HepG2 (cell line): ENCODE results near the gene RASSF7. TPM values are rescaled to one million over a fixed set of nuclear protein-coding genes. Genes with fewer than 3 reads are reported as not detected.

Experiments
- ATAC-seq: fragments of 200-7000 bp; cut with Tn5 transposase; 3 replicates; pipeline ENCODE4 v1.9.1; 2020; ENCODE audit warnings: mild to moderate bottlenecking, moderate library complexity
- BruUV-seq: library from RNA; stranded (reverse); fragments of 400-500 nt; replicated peaks from 2 replicates; lab custom pipeline; 2021; lab: Mats Ljungman, UMichigan
- CTCF ChIA-PET: fragments of 300-600 bp; formaldehyde crosslinking; extraction: SDS; loops from one replicate; lab custom pipeline; 2021; ENCODE audit warnings: low total read pairs, inconsistent platforms, low intra/inter-chr PET ratio; lab: Yijun Ruan, JAX
- POLR2A ChIA-PET: fragments of 350-600 bp; sonication (Branson Sonifier 250); formaldehyde crosslinking; loops from one replicate; lab custom pipeline; 2020; ENCODE audit warnings: antibody characterized with exemption, inconsistent platforms; lab: Yijun Ruan, JAX
- DNase-seq: peaks from one replicate; pipeline ENCODE4 v3.0.0-alpha.2; 2015; ENCODE audit warnings: low spot score
- FAIRE-seq: peaks from 3 replicates; lab custom pipeline; 2011; peaks lifted over from hg19 to GRCh38; lab: Jason Lieb, UNC
- H2AFZ ChIP-seq: one replicate; pipeline ENCODE4 v1.6.1; 2011; ENCODE audit warnings: low read length, inconsistent platforms
- H3K27ac ChIP-seq: fragments of 300-600 bp; 3 replicates; pipeline ENCODE4 v1.8.0; 2011; ENCODE audit warnings: mixed run types, mild to moderate bottlenecking, mixed read lengths, low read length, inconsistent platforms; ENCODE audit not compliant: insufficient read depth; ENCODE audit errors: extremely low read length
- H3K27me3 ChIP-seq, 2 experiments: fragments of 200-600 bp in 1 of 2; 2 replicates in 1 of 2; 3 replicates in 1 of 2; pipeline versions ENCODE4 v1.6.0 to v1.8.0; 2011; ENCODE audit warnings: low read length in 2 of 2, mild to moderate bottlenecking in 2 of 2, moderate library complexity in 2 of 2, inconsistent platforms in 1 of 2; ENCODE audit not compliant: insufficient read depth in 2 of 2, control insufficient read depth in 1 of 2
- H3K36me3 ChIP-seq, 2 experiments: fragments of 200-600 bp in 1 of 2; replicated peaks in 1 of 2; 2 replicates in 1 of 2; 3 replicates in 1 of 2; pipeline versions ENCODE4 v1.5.1 to v1.8.0; 2011; ENCODE audit warnings: low read length in 2 of 2, inconsistent platforms in 1 of 2; ENCODE audit not compliant: insufficient read depth in 2 of 2, control insufficient read depth in 1 of 2
- H3K4me1 ChIP-seq: 2 replicates; pipeline ENCODE4 v1.5.1; 2012; ENCODE audit warnings: low read length, inconsistent platforms; ENCODE audit not compliant: insufficient read depth
- H3K4me2 ChIP-seq: 2 replicates; pipeline ENCODE4 v1.6.0; 2011; ENCODE audit warnings: low read depth, low read length, inconsistent platforms
- H3K4me3 ChIP-seq, 3 experiments: fragments of 200-600 bp in 1 of 3; sonication (generic), shearing (Covaris generic) in 1 of 3; replicated peaks in 1 of 3; 2 replicates each; pipeline ENCODE4 v1.5.1; 2011 to 2016; ENCODE audit warnings: low read length in 3 of 3, inconsistent platforms in 2 of 3, low read depth in 2 of 3, mild to moderate bottlenecking in 2 of 3, control low read depth in 1 of 3, mixed read lengths in 1 of 3; ENCODE audit not compliant: insufficient read depth in 1 of 3
- H3K79me2 ChIP-seq: one replicate; pipeline ENCODE4 v1.6.1; 2011; ENCODE audit warnings: low read length, inconsistent platforms; ENCODE audit not compliant: insufficient read depth
- H3K9ac ChIP-seq: 2 replicates; pipeline ENCODE4 v1.6.0; 2011; ENCODE audit warnings: mild to moderate bottlenecking, low read depth, low read length, inconsistent platforms; ENCODE audit not compliant: insufficient read depth
- H3K9me3 ChIP-seq: 2 replicates; pipeline ENCODE4 v1.5.1; 2012; ENCODE audit warnings: mild to moderate bottlenecking, low read length
- H4K20me1 ChIP-seq: 2 replicates; pipeline ENCODE4 v1.6.0; 2011; ENCODE audit warnings: inconsistent platforms, mild to moderate bottlenecking, low read length, moderate library complexity; ENCODE audit not compliant: insufficient read depth
- AGO2 ChIP-seq: fragments of 200-400 bp; formaldehyde crosslinking; optimal IDR thresholded peaks from 2 replicates; pipeline ENCODE3; 2017; ENCODE audit warnings: mild to moderate bottlenecking, low read depth, low read length, moderate library complexity
- POLR2AphosphoS5 ChIP-seq: IDR thresholded peaks from 2 replicates; pipeline ENCODE4 v1.6.1; 2012; ENCODE audit warnings: low read depth, low read length
- RBM22 ChIP-seq: fragments of 200-400 bp; formaldehyde crosslinking; optimal IDR thresholded peaks from 2 replicates; pipeline ENCODE3; 2017; ENCODE audit warnings: mild to moderate bottlenecking, low read length, moderate library complexity
- TMF1 ChIP-seq: sonication (generic); formaldehyde crosslinking; IDR thresholded peaks from 2 replicates; pipeline ENCODE4 v1.8.1; 2022; ENCODE audit warnings: low read depth, missing genetic modification reagents
- WGBS: methylation state at CpG from one replicate; pipeline ENCODE4 v1.1.6; 2017; ENCODE audit warnings: low lambda C conversion rate; 5-methylcytosine and 5-hydroxymethylcytosine counted together
- in situ Hi-C: cut with HindIII; loops from 2 replicates; pipeline ENCODE4 v1.10.0; 2017; ENCODE audit warnings: low pct_unique_long_range_greater_than_20kb; ENCODE audit not compliant: extremely low pct_ligation_motif_present
- intact Hi-C: fragments of 100-400 bp; cut with micrococcal nuclease; formaldehyde crosslinking; loops from one replicate; pipeline ENCODE4 v1.10.0; 2022; ENCODE audit not compliant: unreplicated experiment
- polyA plus RNA-seq, 8 experiments: library from polyadenylated mRNA; depleted of rRNA in 3 of 8; stranded (reverse) in 7 of 8; unstranded in 1 of 8; fragments of >200 nt; fragmentation: Illumina TruSeq in 4 of 8; extraction: Trizol in 4 of 8; gene quantifications; 2 replicates each; pipeline versions ENCODE4 v1.2.1 to v1.2.3, GENCODE V29; 2011 to 2016; ENCODE audit warnings: low read depth in 4 of 8, missing spikeins in 1 of 8, mixed read lengths in 1 of 8; ENCODE audit not compliant: insufficient read depth in 1 of 8
- total RNA-seq, 5 experiments: library from RNA; depleted of rRNA; stranded (reverse); fragments of >200 nt; fragmentation: Illumina TruSeq; extraction: Trizol; gene quantifications; 2 replicates each; pipeline ENCODE4 v1.2.3, GENCODE V29; 2016; ENCODE audit warnings: low read depth in 1 of 5
- TF ChIP-seq, protein P1 (sequence below): sonication (generic); formaldehyde crosslinking; IDR thresholded peaks from 2 replicates; pipeline ENCODE4 v1.4.0; 2020; ENCODE audit warnings: mild to moderate bottlenecking, missing genetic modification reagents
- TF ChIP-seq, protein P2 (sequence below), 2 experiments: IDR thresholded peaks; 2 replicates each; pipeline ENCODE4 v1.6.1; 2011 to 2012; ENCODE audit warnings: low read length in 2 of 2, borderline replicate concordance in 1 of 2, low read depth in 1 of 2, mild to moderate bottlenecking in 1 of 2, moderate library complexity in 1 of 2

RASSF7 gene
- total and polyA plus RNA-seq, 2 of the 13 experiments (the other 11 are each of a cell fraction or from before 2014, with no cell fraction given) = 20.2 to 28.6 TPM

DNA sequence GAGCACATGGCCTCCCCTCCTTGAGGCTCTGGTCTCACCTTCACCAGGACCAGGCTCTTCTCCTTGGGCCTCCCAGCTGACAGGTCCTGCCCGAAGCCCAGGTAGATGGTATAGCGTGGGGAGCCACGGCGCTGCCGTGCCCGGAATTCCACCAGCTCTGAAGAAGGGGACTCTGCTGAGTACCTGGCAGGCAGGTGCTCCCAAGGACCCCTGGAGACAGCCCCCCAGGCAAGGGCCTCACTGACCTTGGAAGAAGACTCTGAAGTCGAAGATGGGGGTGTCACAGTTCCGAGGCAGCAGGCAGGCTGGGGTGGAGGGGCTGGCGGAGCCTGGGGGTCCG is 52.2 kb downstream of the RASSF7 start:
- Histone ChIP-seq H3K4me2 (no peak overlapping the region), H4K20me1 (peaks cover 3% of the 10 kb centered on the region; the same call in 1 of the 2 replicates), H3K4me3 (no peak overlapping the region), H2AFZ (no peak overlapping the region), H3K36me3 (peaks cover 31 to 60% of the 10 kb centered on the region in 2 experiments; a peak in 4 of 5 replicates), H3K79me2 (no peaks in the 10 kb centered on the region), H3K27ac (no peak overlapping the region), H3K4me1 (no peaks in the 10 kb centered on the region), H3K27me3 (no peaks in the 10 kb centered on the region), H3K9me3 (no peaks in the 10 kb centered on the region), H3K9ac (no peak overlapping the region)
- DNase-seq (no peak), FAIRE-seq (no peak), ATAC-seq (no peak)
- POLR2A ChIA-PET = no interaction called here
- CTCF ChIA-PET = no interaction called here
- BruUV-seq = no TSS peak
- in situ Hi-C loops = no loop called here
- intact Hi-C loops = loop anchor here (10.0 kb wide), 1 partner anchor 58 kb away; no protein-coding TSS in a partner anchor
- TF ChIP-seq RBM22 (peak; percentile 66), AGO2 (peak; percentile 71), POLR2AphosphoS5 (no peak), TMF1 (CRISPR knock-in tag) (no peak)
- TF ChIP-seq, protein P1, sequence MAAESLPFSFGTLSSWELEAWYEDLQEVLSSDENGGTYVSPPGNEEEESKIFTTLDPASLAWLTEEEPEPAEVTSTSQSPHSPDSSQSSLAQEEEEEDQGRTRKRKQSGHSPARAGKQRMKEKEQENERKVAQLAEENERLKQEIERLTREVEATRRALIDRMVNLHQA (CRISPR knock-in tag) = no peak
- TF ChIP-seq, protein P2, sequence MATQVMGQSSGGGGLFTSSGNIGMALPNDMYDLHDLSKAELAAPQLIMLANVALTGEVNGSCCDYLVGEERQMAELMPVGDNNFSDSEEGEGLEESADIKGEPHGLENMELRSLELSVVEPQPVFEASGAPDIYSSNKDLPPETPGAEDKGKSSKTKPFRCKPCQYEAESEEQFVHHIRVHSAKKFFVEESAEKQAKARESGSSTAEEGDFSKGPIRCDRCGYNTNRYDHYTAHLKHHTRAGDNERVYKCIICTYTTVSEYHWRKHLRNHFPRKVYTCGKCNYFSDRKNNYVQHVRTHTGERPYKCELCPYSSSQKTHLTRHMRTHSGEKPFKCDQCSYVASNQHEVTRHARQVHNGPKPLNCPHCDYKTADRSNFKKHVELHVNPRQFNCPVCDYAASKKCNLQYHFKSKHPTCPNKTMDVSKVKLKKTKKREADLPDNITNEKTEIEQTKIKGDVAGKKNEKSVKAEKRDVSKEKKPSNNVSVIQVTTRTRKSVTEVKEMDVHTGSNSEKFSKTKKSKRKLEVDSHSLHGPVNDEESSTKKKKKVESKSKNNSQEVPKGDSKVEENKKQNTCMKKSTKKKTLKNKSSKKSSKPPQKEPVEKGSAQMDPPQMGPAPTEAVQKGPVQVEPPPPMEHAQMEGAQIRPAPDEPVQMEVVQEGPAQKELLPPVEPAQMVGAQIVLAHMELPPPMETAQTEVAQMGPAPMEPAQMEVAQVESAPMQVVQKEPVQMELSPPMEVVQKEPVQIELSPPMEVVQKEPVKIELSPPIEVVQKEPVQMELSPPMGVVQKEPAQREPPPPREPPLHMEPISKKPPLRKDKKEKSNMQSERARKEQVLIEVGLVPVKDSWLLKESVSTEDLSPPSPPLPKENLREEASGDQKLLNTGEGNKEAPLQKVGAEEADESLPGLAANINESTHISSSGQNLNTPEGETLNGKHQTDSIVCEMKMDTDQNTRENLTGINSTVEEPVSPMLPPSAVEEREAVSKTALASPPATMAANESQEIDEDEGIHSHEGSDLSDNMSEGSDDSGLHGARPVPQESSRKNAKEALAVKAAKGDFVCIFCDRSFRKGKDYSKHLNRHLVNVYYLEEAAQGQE (IDR thresholded peaks at IDR 0.05; ENCODE audit: borderline replicate concordance in 1 of 2, low read depth in 1 of 2, low read length in 2 of 2) = no peak
- WGBS = no CpG with 5 or more reads among the region's 10 CpGs
